PC-9 (cell line): ENCODE data around the gene FOXP1. TPM values are rescaled to one million over a fixed set of nuclear protein-coding genes. Genes with fewer than 3 reads are reported as not detected.

Experiments used
- BruUV-seq: library from RNA; stranded (reverse); fragments of 400-500 nt; replicated peaks from 2 replicates; lab custom pipeline; 2021; lab: Mats Ljungman, UMichigan
- CTCF ChIA-PET: fragments of 300-600 bp; sonication (Branson Sonifier 250); formaldehyde crosslinking; loops from one replicate; lab custom pipeline; 2022; ENCODE audit warnings: antibody characterized with exemption; lab: Charles Lee
- POLR2A ChIA-PET: fragments of 300-600 bp; sonication (Branson Sonifier 250); formaldehyde crosslinking; loops from one replicate; lab custom pipeline; 2022; ENCODE audit warnings: antibody characterized with exemption; ENCODE audit not compliant: unreplicated experiment; lab: Charles Lee
- DNase-seq, 2 experiments: peaks; one replicate each; pipeline versions ENCODE4 v3.0.0 to v3.0.0-alpha.2; 2015 to 2022; ENCODE audit warnings: mixed read lengths in 1 of 2
- H2AFZ ChIP-seq: fragments of 200-600 bp; sonication (generic); 2 replicates; pipeline ENCODE4 v1.8.1; 2017; ENCODE audit warnings: antibody characterized with exemption
- H3F3A ChIP-seq: fragments of 200-600 bp; sonication (generic); 2 replicates; pipeline ENCODE4 v1.8.1; 2017; ENCODE audit warnings: antibody characterized with exemption, mild to moderate bottlenecking, low read depth; ENCODE audit not compliant: insufficient read depth
- H3K27ac ChIP-seq: fragments of 200-600 bp; sonication (generic); 2 replicates; pipeline ENCODE4 v1.6.1; 2016; ENCODE audit warnings: mixed run types
- H3K27me3 ChIP-seq: fragments of 200-600 bp; sonication (generic); 2 replicates; pipeline ENCODE4 v1.6.1; 2016; ENCODE audit warnings: low read depth, mixed run types; ENCODE audit not compliant: insufficient read depth
- H3K36me3 ChIP-seq: fragments of 200-600 bp; sonication (generic); 2 replicates; pipeline ENCODE4 v1.6.1; 2016; ENCODE audit warnings: low read depth, mixed run types
- H3K4me1 ChIP-seq: fragments of 200-600 bp; sonication (generic); replicated peaks from 2 replicates; pipeline ENCODE4 v1.6.1; 2016; ENCODE audit warnings: mixed run types; ENCODE audit not compliant: insufficient read depth
- H3K4me2 ChIP-seq: fragments of 200-600 bp; sonication (generic); 2 replicates; pipeline ENCODE4 v1.6.1; 2017; ENCODE audit warnings: mixed run types
- H3K4me3 ChIP-seq: fragments of 200-600 bp; sonication (generic); 2 replicates; pipeline ENCODE4 v1.6.1; 2016; ENCODE audit warnings: mixed run types
- H3K79me2 ChIP-seq: fragments of 200-600 bp; sonication (generic); 2 replicates; pipeline ENCODE4 v1.6.1; 2017; ENCODE audit warnings: low read depth, mixed run types
- H3K9me2 ChIP-seq: fragments of 200-600 bp; sonication (generic); 2 replicates; pipeline ENCODE4 v1.8.1; 2017; ENCODE audit warnings: mild to moderate bottlenecking; ENCODE audit not compliant: insufficient read depth
- H3K9me3 ChIP-seq: fragments of 200-600 bp; sonication (generic); 2 replicates; pipeline ENCODE4 v1.8.1; 2016; ENCODE audit warnings: low read depth; ENCODE audit not compliant: insufficient read depth
- H4K20me1 ChIP-seq: fragments of 200-600 bp; sonication (generic); 2 replicates; pipeline ENCODE4 v1.8.1; 2017; ENCODE audit not compliant: insufficient read depth
- EZH2 ChIP-seq: fragments of 200-600 bp; sonication (generic); IDR thresholded peaks from 2 replicates; pipeline ENCODE4 v1.8.0; 2017; ENCODE audit warnings: antibody characterized with exemption, low read depth
- intact Hi-C: fragments of 100-400 bp; cut with micrococcal nuclease; formaldehyde crosslinking; loops from one replicate; pipeline ENCODE4 v1.10.0; 2022; ENCODE audit not compliant: unreplicated experiment
- total RNA-seq: library from RNA; stranded (reverse); gene quantifications from 2 replicates; pipeline ENCODE4 v1.2.3, GENCODE V29; 2021
- TF ChIP-seq, protein P1 (sequence below): fragments of 200-600 bp; sonication (generic); conservative IDR thresholded peaks from 2 replicates; pipeline ENCODE4 v1.6.1; 2017; ENCODE audit warnings: mixed run types, antibody characterized with exemption, mild to moderate bottlenecking, moderate library complexity

FOXP1 gene
- total RNA-seq, 1 experiment from 2014 or later = 33.3 TPM

DNA sequence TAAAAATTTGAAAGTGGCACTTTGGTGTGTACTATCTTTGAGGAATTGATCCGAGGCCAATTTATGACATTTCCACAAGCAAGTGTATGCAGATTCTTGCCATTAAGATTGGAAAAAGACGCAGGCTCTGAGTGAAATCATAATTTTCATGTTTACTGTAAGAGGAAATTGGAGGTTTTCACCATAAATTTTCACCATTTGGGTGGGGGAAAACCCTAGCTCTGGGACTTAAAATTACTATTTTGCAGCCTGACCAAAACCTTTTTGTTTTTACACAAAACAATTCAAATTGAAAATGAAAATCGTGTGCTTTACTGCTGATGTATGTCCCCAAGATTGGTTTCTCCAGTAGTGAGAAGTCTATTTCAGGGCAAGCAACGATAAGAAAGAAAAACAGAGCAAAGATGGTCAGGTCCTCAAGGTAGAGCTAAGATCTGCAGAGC is 282.6 kb downstream of the FOXP1 start:
- H3K4me3 ChIP-seq = no peak overlapping the region
- H2AFZ ChIP-seq = no peak overlapping the region
- POLR2A ChIA-PET = no interaction called here
- CTCF ChIA-PET = no interaction called here
- no peak for DNase-seq
- no peak overlapping the region for H3K27ac ChIP-seq
- BruUV-seq = no TSS peak
- no peak for TF ChIP-seq EZH2
- TF ChIP-seq, protein P1, sequence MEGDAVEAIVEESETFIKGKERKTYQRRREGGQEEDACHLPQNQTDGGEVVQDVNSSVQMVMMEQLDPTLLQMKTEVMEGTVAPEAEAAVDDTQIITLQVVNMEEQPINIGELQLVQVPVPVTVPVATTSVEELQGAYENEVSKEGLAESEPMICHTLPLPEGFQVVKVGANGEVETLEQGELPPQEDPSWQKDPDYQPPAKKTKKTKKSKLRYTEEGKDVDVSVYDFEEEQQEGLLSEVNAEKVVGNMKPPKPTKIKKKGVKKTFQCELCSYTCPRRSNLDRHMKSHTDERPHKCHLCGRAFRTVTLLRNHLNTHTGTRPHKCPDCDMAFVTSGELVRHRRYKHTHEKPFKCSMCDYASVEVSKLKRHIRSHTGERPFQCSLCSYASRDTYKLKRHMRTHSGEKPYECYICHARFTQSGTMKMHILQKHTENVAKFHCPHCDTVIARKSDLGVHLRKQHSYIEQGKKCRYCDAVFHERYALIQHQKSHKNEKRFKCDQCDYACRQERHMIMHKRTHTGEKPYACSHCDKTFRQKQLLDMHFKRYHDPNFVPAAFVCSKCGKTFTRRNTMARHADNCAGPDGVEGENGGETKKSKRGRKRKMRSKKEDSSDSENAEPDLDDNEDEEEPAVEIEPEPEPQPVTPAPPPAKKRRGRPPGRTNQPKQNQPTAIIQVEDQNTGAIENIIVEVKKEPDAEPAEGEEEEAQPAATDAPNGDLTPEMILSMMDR = no peak
- H4K20me1 ChIP-seq = no peaks in the 10 kb centered on the region
- intact Hi-C loops = no loop called here
- no peak overlapping the region for H3K4me2 ChIP-seq
- no peaks in the 10 kb centered on the region; the same call in 1 of the 2 replicates for H3F3A ChIP-seq
- H3K9me3 ChIP-seq = no peaks in the 10 kb centered on the region
- no peaks in the 10 kb centered on the region for H3K9me2 ChIP-seq
- H3K27me3 ChIP-seq = no peaks in the 10 kb centered on the region
- no peaks in the 10 kb centered on the region for H3K79me2 ChIP-seq
- H3K36me3 ChIP-seq = no peaks in the 10 kb centered on the region
- H3K4me1 ChIP-seq = no peaks in the 10 kb centered on the region

DNA sequence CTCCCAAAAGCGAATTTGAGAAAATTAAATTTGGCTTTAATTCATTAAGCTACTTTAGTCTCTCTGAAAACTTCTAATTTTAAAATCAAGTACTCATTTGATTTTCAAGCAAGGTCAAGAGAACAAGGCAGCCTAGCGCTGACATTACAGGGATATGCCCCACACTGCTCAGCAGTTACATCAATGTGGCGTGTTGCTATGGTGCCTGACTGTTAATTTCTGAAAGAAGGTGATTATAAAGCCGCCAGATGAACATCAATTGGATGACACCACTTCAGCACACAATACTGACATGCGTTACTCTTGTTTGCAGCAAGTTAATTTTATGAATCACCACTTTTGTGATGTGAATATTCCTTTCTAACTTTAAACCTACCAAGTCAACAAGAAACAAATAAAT is 284.4 kb downstream of the FOXP1 start:
- no peak overlapping the region for H2AFZ ChIP-seq
- no peak overlapping the region for H3K27ac ChIP-seq
- no peak overlapping the region for H3K4me3 ChIP-seq
- TF ChIP-seq, protein P1 = no peak
- TF ChIP-seq EZH2 = no peak
- H3K79me2 ChIP-seq = no peaks in the 10 kb centered on the region
- no peak overlapping the region for H3K4me2 ChIP-seq
- ChIA-PET CTCF (no interaction called here), POLR2A (no interaction called here)
- no peaks in the 10 kb centered on the region for H3K27me3 ChIP-seq
- no peaks in the 10 kb centered on the region for H3K4me1 ChIP-seq
- no TSS peak for BruUV-seq
- H4K20me1 ChIP-seq = no peaks in the 10 kb centered on the region
- no peaks in the 10 kb centered on the region; the same call in 1 of the 2 replicates for H3F3A ChIP-seq
- intact Hi-C loops = no loop called here
- DNase-seq = no peak
- H3K9me2 ChIP-seq = no peaks in the 10 kb centered on the region
- no peaks in the 10 kb centered on the region for H3K36me3 ChIP-seq
- H3K9me3 ChIP-seq = no peaks in the 10 kb centered on the region

DNA sequence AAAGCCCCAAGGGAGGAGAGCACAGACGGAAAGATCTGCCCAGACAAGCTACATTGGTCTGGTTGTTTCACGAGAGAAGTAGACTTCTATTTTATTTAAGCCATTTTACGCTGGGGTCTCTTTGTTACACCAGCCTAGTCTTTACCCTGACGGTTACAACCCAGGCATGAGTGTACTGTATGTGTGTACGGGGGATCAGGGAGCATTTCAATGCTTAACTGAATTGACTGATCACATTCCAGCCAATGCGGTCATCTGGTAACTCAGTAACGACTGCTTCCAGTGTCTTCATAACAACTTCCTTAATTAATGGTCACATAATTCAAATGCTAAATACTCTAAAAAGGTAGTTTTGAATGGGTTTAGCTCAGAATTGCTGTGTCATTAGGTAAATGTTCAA is 288.6 kb downstream of the FOXP1 start:
- CTCF ChIA-PET = no interaction called here
- Histone ChIP-seq H3K79me2 (no peaks in the 10 kb centered on the region), H2AFZ (no peak overlapping the region), H3K9me2 (no peaks in the 10 kb centered on the region), H3K36me3 (no peaks in the 10 kb centered on the region), H4K20me1 (no peaks in the 10 kb centered on the region), H3K9me3 (no peaks in the 10 kb centered on the region), H3F3A (no peaks in the 10 kb centered on the region), H3K27ac (no peak overlapping the region), H3K4me1 (no peaks in the 10 kb centered on the region), H3K4me3 (no peak overlapping the region), H3K4me2 (no peak overlapping the region), H3K27me3 (no peaks in the 10 kb centered on the region)
- intact Hi-C loops = no loop called here
- DNase-seq = no peak
- TF ChIP-seq, protein P1 = no peak
- TF ChIP-seq EZH2 = no peak
- BruUV-seq = no TSS peak
- POLR2A ChIA-PET = no interaction called here
